Hematopoietic multipotent progenitor cell treated with erythropoietin and hydrocortisone succinate and interleukin-3 and kit ligand, for 4 days (in vitro differentiated cells): Measurements from ENCODE around the gene LGALS3.
"Not testable (repeated sequence)": the region's sequence is repeated elsewhere in the genome, so short reads cannot be mapped to it uniquely, and the experiment has no call there.

Experiments
- DNase-seq: peaks from one replicate; pipeline ENCODE4 v3.0.0-alpha.2; 2015

The LGALS3 gene

GRCh38 chr14:55129086-55129427 is at the start of gene LGALS3:
Gene LGALS3 (plus strand): TSS chr14:55129252. CDS start chr14:55137374, 8,122 bp downstream.
- DNase-seq, result peak; percentile 79

GRCh38 chr14:55079961-55080360 is 49.1 kb upstream of the LGALS3 start:
- not testable (repeated sequence) for DNase-seq

GRCh38 chr14:55084401-55085059 is 44.5 kb upstream of the LGALS3 start:
- no peak for DNase-seq

GRCh38 chr14:55085060-55085660 is 43.9 kb upstream of the LGALS3 start:
- DNase-seq, result no peak

- DNase-seq, result no peak
Observed at GRCh38 chr14:55086938-55087337, 42.1 kb upstream of the LGALS3 start.

- no peak for DNase-seq
Observed at GRCh38 chr14:55088356-55088755, 40.7 kb upstream of the LGALS3 start.

GRCh38 chr14:55092341-55092740 is 36.7 kb upstream of the LGALS3 start:
- DNase-seq, result no peak

GRCh38 chr14:55094292-55095157 is 34.5 kb upstream of the LGALS3 start:
- DNase-seq, result no peak

GRCh38 chr14:55097881-55098560 is 31.0 kb upstream of the LGALS3 start:
- DNase-seq, result peak; percentile 68

- no peak for DNase-seq
Observed at GRCh38 chr14:55098561-55098898, 30.5 kb upstream of the LGALS3 start.

- no peak for DNase-seq
Observed at GRCh38 chr14:55099756-55100155, 29.3 kb upstream of the LGALS3 start.

- no peak for DNase-seq
Observed at GRCh38 chr14:55101698-55102097, 27.4 kb upstream of the LGALS3 start.

GRCh38 chr14:55102141-55102621 is 26.9 kb upstream of the LGALS3 start:
- DNase-seq, result peak; percentile 87

- peak; percentile 74 for DNase-seq
Observed at GRCh38 chr14:55103005-55103640, 25.9 kb upstream of the LGALS3 start.

GRCh38 chr14:55103971-55104954 is 24.8 kb upstream of the LGALS3 start:
- no peak for DNase-seq

GRCh38 chr14:55105991-55106390 is 23.1 kb upstream of the LGALS3 start:
- no peak for DNase-seq

- peak; percentile 82 for DNase-seq
Observed at GRCh38 chr14:55107766-55108554, 21.1 kb upstream of the LGALS3 start.

- DNase-seq, result no peak
Observed at GRCh38 chr14:55109836-55110235, 19.2 kb upstream of the LGALS3 start.

GRCh38 chr14:55111122-55111708 is 17.8 kb upstream of the LGALS3 start:
- no peak for DNase-seq

- no peak for DNase-seq
Observed at GRCh38 chr14:55114720-55115119, 14.3 kb upstream of the LGALS3 start.
